Activated naive CD4-positive, alpha-beta T cell treated with anti-CD3 and anti-CD28 coated beads, Interleukin-2, amount 50 U/mL, for 16 hours (primary cell): ENCODE data around the gene PHOX2B.

Source experiments
- DNase-seq: peaks from one replicate; pipeline ENCODE4 v3.0.0-alpha.2; 2020

Gene PHOX2B

DNA sequence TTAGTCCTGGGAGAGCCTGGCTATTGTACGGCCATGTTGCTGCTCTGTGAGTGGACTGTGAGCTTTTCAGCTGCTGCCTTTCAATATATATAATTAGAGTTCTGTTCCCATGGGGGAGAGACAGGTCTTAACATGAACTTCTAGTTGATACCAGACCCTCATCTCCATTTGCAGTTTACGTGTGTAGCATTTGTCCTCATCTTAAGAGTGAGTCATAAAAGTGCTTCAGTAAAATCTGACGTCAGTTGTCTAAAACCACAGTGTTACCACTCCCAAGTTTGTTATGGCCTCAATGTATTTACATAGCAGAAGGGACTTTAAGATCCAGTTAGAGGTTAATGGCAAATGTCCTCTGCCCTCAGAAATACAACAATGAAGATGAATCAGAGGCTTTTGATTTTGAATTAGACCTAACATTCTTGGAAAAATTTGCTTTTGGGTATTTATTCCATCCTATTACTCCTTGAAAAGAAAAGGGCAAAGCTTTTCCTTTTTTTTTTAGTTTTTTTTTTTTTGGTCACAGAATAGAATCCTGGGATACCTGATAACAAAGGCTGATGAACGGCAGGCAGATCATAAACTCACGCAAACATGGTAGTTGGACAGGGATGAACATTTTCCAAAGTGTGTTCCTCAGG lies 38.6 kb downstream of the PHOX2B start:
- no peak for DNase-seq

DNA sequence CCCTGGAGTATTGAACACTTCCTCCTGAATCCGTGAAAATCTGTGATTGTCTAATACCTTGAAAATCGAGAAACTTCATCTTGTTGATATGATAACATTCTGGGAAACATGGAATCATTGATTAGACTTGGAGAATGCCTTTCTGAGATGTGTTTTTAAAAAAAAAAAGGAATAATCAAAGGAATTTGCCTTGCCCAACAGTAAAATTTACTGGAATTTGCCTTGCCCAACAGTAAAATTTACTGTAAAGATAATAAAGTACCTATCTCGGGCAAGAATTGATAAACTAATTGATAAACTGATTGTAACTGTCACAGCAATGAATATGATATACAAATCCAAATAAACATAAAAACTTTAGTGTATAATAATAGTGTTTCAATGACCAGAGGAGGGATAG lies 44.7 kb downstream of the PHOX2B start:
- DNase-seq: no peak

GRCh38 chr4:41702770-41703169 lies 45.8 kb downstream of the PHOX2B start:
- DNase-seq: no peak

DNA sequence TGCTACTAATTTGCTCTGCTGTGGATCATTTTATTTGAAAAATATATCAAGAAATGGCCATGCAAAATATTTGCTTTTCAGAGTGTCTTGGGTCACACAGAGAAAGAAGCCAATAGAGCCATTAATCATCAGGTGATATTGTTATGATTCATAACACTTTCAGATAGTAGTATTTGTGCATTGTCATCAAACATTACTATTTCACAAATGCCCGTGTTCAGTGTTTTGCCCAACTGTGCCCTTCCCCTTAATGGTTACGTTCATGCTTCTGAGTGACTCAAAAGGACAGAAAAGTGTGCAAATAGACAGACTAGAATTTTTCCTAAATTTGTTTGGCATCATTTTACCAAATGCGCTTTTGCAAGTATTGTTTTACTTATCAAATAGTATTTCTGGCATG lies 46.5 kb downstream of the PHOX2B start:
- no peak for DNase-seq

DNA sequence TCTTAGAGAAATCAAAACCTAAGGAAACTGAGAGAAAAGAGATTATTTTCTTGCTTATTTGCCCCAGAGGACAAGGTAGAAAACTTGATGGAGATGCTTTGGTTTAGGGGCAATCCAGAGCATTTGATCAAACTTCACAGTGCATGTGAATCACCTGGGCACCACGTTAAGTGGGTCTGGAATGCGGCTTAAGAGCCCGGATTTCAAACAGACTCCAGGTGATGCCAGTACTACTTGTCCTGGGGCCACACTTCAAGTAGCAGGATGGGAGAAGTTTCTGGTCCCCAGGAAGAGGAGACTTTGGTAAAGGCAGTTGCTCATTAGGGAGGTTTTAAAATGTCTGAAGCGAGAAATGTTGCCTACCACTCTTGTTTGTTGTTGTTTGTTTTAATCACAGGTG lies 51.8 kb downstream of the PHOX2B start:
- no peak for DNase-seq

- no peak for DNase-seq
These were observed 52.4 kb downstream of the PHOX2B start for GRCh38 chr4:41696131-41696530.
